ENCODE data around the gene ALOX5.

DNA sequence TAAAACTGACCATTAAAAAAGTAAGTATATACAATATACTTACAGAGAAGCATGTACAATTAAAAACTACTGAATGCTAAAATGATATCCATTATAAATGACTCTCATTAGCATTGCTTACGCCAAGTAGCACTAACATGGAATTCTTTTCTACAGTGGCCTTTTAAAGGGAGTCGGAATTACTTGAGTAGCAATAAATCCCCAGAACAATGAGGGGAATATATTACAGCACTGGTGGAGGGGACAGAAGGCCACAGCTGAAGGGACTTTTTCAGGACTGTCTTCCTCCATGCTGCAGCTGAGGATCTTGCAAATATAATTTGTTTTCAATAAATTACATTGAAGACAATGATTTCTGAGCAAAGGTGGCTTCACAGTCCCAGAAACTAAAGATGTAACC, 97.0 kb downstream of the ALOX5 start:
- TF ChIP-seq, protein P1, sequence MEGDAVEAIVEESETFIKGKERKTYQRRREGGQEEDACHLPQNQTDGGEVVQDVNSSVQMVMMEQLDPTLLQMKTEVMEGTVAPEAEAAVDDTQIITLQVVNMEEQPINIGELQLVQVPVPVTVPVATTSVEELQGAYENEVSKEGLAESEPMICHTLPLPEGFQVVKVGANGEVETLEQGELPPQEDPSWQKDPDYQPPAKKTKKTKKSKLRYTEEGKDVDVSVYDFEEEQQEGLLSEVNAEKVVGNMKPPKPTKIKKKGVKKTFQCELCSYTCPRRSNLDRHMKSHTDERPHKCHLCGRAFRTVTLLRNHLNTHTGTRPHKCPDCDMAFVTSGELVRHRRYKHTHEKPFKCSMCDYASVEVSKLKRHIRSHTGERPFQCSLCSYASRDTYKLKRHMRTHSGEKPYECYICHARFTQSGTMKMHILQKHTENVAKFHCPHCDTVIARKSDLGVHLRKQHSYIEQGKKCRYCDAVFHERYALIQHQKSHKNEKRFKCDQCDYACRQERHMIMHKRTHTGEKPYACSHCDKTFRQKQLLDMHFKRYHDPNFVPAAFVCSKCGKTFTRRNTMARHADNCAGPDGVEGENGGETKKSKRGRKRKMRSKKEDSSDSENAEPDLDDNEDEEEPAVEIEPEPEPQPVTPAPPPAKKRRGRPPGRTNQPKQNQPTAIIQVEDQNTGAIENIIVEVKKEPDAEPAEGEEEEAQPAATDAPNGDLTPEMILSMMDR (IDR thresholded peaks at IDR 0.05): no peak
- TF ChIP-seq POLR2A (IDR thresholded peaks at IDR 0.05) (no peak), EP300 (IDR thresholded peaks at IDR 0.05) (no peak)
